Stimulated activated CD8-positive, alpha-beta memory T cell treated with anti-CD3 and anti-CD28 coated beads, Interleukin-7, amount 100 ng/mL, for 1 hour (primary cell): ENCODE data around the gene KRTAP22-1.

ENCODE experiments used
- DNase-seq, 2 donors: peaks; one replicate each; pipeline ENCODE4 v3.0.0-alpha.2; 2020; ENCODE audit warnings: low read depth in 2 of 2

KRTAP22-1 gene

DNA sequence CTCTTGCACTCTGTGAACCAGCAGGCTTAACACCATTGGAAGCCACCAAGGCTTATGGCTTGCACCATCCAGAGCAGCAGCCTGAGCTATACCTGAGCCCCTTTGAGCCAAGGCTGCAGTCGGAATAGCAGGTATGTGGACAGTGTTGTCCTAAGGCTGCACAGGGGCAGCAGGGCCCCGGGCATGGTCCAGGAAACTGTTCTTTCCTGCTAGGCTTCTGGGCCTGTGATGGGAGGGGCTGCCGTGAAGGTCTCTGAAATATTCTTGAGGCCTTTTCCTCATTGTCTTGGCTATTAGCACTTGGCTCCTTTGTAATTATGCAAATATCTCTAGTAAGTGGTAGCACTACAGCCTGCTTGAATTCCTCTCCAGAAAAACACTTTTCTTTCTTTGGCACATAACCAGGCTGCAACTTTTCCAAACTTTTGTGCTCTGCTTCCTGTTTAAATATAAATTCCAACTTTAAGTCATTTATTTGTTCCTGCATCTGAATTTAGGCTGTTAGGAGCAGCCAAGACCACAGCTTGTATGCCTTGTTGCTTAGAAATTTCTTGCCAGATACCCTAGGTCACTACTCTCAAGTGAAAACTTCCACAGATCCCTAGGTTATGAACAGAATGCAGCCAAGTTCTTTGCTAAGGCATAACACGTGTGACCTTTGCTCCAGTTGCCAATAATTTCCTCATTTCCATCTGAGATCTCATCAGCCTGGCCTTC, 24.7 kb downstream of the KRTAP22-1 start:
- no peak for DNase-seq

GRCh38 chr21:30628109-30628508, 27.2 kb downstream of the KRTAP22-1 start:
- no peak for DNase-seq

DNA sequence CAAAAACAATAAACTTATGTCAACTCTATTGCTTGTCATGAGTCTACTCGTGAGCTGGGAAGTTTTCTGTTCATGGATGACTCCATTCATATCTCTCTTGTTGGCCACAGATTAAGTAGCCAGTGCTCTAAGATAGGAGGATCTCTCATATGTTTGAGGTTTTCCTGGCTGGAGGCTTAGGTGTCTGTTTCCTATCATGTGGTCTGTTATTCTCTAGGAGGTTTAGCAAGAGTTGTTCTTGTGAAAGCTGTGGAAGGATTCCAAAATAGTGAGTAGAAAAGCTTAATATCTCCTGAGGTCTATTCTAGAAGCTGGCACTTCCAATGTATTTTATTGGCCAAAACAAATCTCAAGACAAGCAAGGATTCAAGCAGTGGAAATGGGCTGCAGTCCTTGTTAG, 28.3 kb downstream of the KRTAP22-1 start:
- DNase-seq, result no peak

GRCh38 chr21:30634906-30635305, 34.0 kb downstream of the KRTAP22-1 start, which contains the start of gene KRTAP20-2:
Gene KRTAP20-2, plus strand, starts transcription at chr21:30635206. Its CDS starts 58 bp downstream, at chr21:30635264.
- DNase-seq, result no peak

DNA sequence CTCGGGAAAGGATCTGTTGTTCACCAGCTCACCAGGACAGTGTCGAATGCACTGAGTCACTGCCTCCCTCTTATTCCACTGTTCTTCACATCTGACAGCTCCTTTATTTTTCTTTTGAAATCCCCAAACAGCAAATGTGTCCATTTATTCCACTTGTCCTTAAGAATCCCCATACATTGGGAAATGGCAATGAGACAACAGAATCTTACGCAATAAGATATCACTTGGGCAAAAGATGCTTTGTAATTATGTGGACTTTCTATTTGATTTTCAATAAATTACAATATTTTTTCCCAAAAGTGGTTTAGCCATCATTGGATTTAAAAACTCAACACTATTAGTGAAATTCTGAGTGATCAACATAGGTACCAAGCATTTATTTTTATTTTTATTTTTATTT, 37.8 kb downstream of the KRTAP22-1 start:
- DNase-seq, result no peak

DNA sequence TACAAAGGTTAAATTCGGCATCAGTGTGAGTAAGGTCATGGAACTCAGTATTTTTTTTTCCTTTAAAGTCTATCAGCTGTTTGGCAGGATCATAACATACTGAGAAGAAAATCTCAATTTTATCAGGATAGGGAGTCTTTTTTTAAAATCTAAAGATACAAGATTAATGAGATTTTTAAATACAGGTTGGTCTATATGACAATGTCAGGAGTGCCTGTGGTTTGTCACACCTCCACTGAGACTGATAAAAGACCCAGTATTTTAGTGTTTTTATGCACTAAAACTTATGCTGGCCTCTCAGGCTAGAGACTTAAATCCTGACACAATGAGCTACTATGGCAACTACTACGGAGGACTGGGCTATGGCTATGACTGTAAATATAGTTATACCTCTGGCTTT, 41.7 kb downstream of the KRTAP22-1 start, which contains the start of gene KRTAP20-3:
Gene KRTAP20-3, plus strand, starts transcription at position 301 of the 400 bp plus-strand sequence.
- no peak for DNase-seq

DNA sequence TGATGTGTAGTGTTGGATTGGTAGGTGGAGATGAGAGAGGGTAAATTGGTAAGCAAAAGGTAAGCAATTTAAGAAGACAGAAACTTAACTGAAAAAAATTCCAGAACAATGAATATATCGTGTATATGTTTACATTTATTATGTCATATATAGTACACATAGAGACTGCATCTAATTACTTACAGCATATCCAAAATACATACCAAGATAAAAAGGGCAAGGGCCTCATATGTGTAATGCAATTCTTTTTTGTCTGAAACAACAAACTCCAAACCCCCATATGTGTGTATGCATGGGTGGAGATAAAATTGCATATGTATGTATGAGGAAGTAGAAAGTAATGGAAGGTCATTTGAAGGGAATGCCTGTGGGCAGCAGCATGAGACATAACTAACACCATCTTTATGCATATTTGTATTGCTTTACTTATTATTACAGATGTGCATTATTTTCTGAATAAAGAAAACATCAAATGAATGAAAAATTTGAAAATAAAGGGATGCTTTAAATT, 46.1 kb downstream of the KRTAP22-1 start:
- no peak for DNase-seq
